ENCODE measurements around the gene TRIM43B.
A peak's percentile ranks its signal among the peaks of the same experiment; 100 is the strongest.
"Not testable (repeated sequence)": the region's sequence is repeated elsewhere in the genome, so short reads cannot be mapped to it uniquely, and the experiment has no call there.

Gene TRIM43B
- 0 reads per million in 9 experiments for total RNA-seq

- not testable (repeated sequence) for H3K4me1 Mint-ChIP-seq (ENCODE audit: low read depth in 2 of 2); H3K27me3 Mint-ChIP-seq; H3K9me3 Mint-ChIP-seq; H3K27ac Mint-ChIP-seq; DNase-seq; H3K36me3 Mint-ChIP-seq (ENCODE audit: insufficient read depth); ATAC-seq (replicated peaks); H3K4me3 Mint-ChIP-seq
Measured at GRCh38 chr2:95484654-95485053, at the start of gene TRIM43B. Gene TRIM43B (minus strand): TSS chr2:95484754. CDS start chr2:95482714, 2,040 bp downstream.

GRCh38 chr2:95531254-95531771, 46.8 kb upstream of the TRIM43B start:
- H3K27ac Mint-ChIP-seq: no peak overlapping the region
- peaks cover 0 to 20% of the 10 kb centered on the region in 2 donors for H3K27me3 Mint-ChIP-seq
- H3K36me3 Mint-ChIP-seq (ENCODE audit: insufficient read depth): no peaks in the 10 kb centered on the region
- no peak overlapping the region for H3K4me3 Mint-ChIP-seq
- peaks cover 0 to 2% of the 10 kb centered on the region in 2 donors for H3K4me1 Mint-ChIP-seq (ENCODE audit: low read depth in 2 of 2)
- no peak for DNase-seq
- ATAC-seq (replicated peaks): no peak
- H3K9me3 Mint-ChIP-seq: no peaks in the 10 kb centered on the region

GRCh38 chr2:95530734-95531133, 46.2 kb upstream of the TRIM43B start:
- peaks cover 0 to 14% of the 10 kb centered on the region in 2 donors for H3K27me3 Mint-ChIP-seq
- H3K9me3 Mint-ChIP-seq: no peaks in the 10 kb centered on the region
- H3K4me1 Mint-ChIP-seq (ENCODE audit: low read depth in 2 of 2): peaks cover 0 to 4% of the 10 kb centered on the region in 2 donors
- ATAC-seq (replicated peaks): no peak
- H3K4me3 Mint-ChIP-seq: no peak overlapping the region
- no peak for DNase-seq
- no peak overlapping the region for H3K27ac Mint-ChIP-seq
- H3K36me3 Mint-ChIP-seq (ENCODE audit: insufficient read depth): peaks cover 3% of the 10 kb centered on the region

- H3K4me1 Mint-ChIP-seq (ENCODE audit: low read depth in 2 of 2): peaks cover 0 to 4% of the 10 kb centered on the region in 2 donors
- ATAC-seq (replicated peaks) (peak; percentile 76), DNase-seq (peak; percentile 7 to 25 (median 9))
- H3K36me3 Mint-ChIP-seq (ENCODE audit: insufficient read depth): peaks cover 8% of the 10 kb centered on the region
- H3K27ac Mint-ChIP-seq: peak overlapping the region in 1 of 2 donors; percentile 67
- peak overlapping the region; percentile 78 to 83 for H3K4me3 Mint-ChIP-seq
- no peaks in the 10 kb centered on the region for H3K9me3 Mint-ChIP-seq
- H3K27me3 Mint-ChIP-seq: peaks cover 0 to 12% of the 10 kb centered on the region in 2 donors
Measured at GRCh38 chr2:95526360-95527341, 42.1 kb upstream of the TRIM43B start.

- Mint-ChIP-seq H3K36me3 (ENCODE audit: insufficient read depth) (peaks cover 8% of the 10 kb centered on the region), H3K9me3 (no peaks in the 10 kb centered on the region), H3K4me3 (peak overlapping the region; percentile 78 to 83), H3K27ac (no peak overlapping the region), H3K4me1 (ENCODE audit: low read depth in 2 of 2) (peaks cover 0 to 4% of the 10 kb centered on the region in 2 donors), H3K27me3 (peaks cover 2 to 6% of the 10 kb centered on the region in 2 donors)
- no peak for ATAC-seq (replicated peaks)
- no peak for DNase-seq
Measured at GRCh38 chr2:95525294-95526035, 40.9 kb upstream of the TRIM43B start.

- Mint-ChIP-seq H3K27ac (no peak overlapping the region), H3K36me3 (ENCODE audit: insufficient read depth) (peaks cover 8% of the 10 kb centered on the region), H3K27me3 (peaks cover 8 to 12% of the 10 kb centered on the region in 2 donors), H3K4me1 (ENCODE audit: low read depth in 2 of 2) (peaks cover 0 to 4% of the 10 kb centered on the region in 2 donors), H3K4me3 (no peak overlapping the region), H3K9me3 (no peaks in the 10 kb centered on the region)
- no peak for DNase-seq
- no peak for ATAC-seq (replicated peaks)
Measured at GRCh38 chr2:95524195-95524594, 39.6 kb upstream of the TRIM43B start.

- Mint-ChIP-seq H3K4me1 (ENCODE audit: low read depth in 2 of 2) (no peaks in the 10 kb centered on the region), H3K36me3 (ENCODE audit: insufficient read depth) (no peaks in the 10 kb centered on the region), H3K9me3 (no peaks in the 10 kb centered on the region), H3K4me3 (no peak overlapping the region), H3K27me3 (peaks cover 8 to 26% of the 10 kb centered on the region in 2 donors), H3K27ac (no peak overlapping the region)
- DNase-seq (no peak), ATAC-seq (replicated peaks) (no peak)
Measured at GRCh38 chr2:95514718-95515117, 30.2 kb upstream of the TRIM43B start.

- not testable (repeated sequence) for DNase-seq; H3K36me3 Mint-ChIP-seq (ENCODE audit: insufficient read depth); ATAC-seq (replicated peaks); H3K4me3 Mint-ChIP-seq; H3K4me1 Mint-ChIP-seq (ENCODE audit: low read depth in 2 of 2); H3K27ac Mint-ChIP-seq; H3K9me3 Mint-ChIP-seq
- peaks cover 5 to 23% of the 10 kb centered on the region in 2 donors for H3K27me3 Mint-ChIP-seq
Measured at GRCh38 chr2:95514226-95514625, 29.7 kb upstream of the TRIM43B start.

- no peaks in the 10 kb centered on the region for H3K9me3 Mint-ChIP-seq
- ATAC-seq (replicated peaks): no peak
- no peak for DNase-seq
- H3K27ac Mint-ChIP-seq: no peak overlapping the region
- no peaks in the 10 kb centered on the region for H3K4me1 Mint-ChIP-seq (ENCODE audit: low read depth in 2 of 2)
- H3K27me3 Mint-ChIP-seq: peaks cover 20 to 22% of the 10 kb centered on the region in 2 donors
- no peaks in the 10 kb centered on the region for H3K36me3 Mint-ChIP-seq (ENCODE audit: insufficient read depth)
- H3K4me3 Mint-ChIP-seq: no peak overlapping the region
Measured at GRCh38 chr2:95509408-95509807, 24.9 kb upstream of the TRIM43B start.

- H3K9me3 Mint-ChIP-seq: no peaks in the 10 kb centered on the region
- no peaks in the 10 kb centered on the region for H3K4me1 Mint-ChIP-seq (ENCODE audit: low read depth in 2 of 2)
- no peak overlapping the region for H3K4me3 Mint-ChIP-seq
- DNase-seq (no peak), ATAC-seq (replicated peaks) (no peak)
- H3K27ac Mint-ChIP-seq: no peak overlapping the region
- peaks cover 20 to 35% of the 10 kb centered on the region in 2 donors for H3K27me3 Mint-ChIP-seq
- no peaks in the 10 kb centered on the region for H3K36me3 Mint-ChIP-seq (ENCODE audit: insufficient read depth)
Measured at GRCh38 chr2:95505222-95505621, 20.7 kb upstream of the TRIM43B start.

- H3K27me3 Mint-ChIP-seq: peaks cover 12 to 25% of the 10 kb centered on the region in 2 donors
- no peaks in the 10 kb centered on the region for H3K9me3 Mint-ChIP-seq
- no peaks in the 10 kb centered on the region for H3K36me3 Mint-ChIP-seq (ENCODE audit: insufficient read depth)
- no peaks in the 10 kb centered on the region for H3K4me1 Mint-ChIP-seq (ENCODE audit: low read depth in 2 of 2)
- no peak overlapping the region for H3K27ac Mint-ChIP-seq
- ATAC-seq (replicated peaks) (no peak), DNase-seq (no peak)
- H3K4me3 Mint-ChIP-seq: no peak overlapping the region
Measured at GRCh38 chr2:95500854-95501253, 16.3 kb upstream of the TRIM43B start.

- H3K4me3 Mint-ChIP-seq; H3K36me3 Mint-ChIP-seq (ENCODE audit: insufficient read depth); H3K9me3 Mint-ChIP-seq; H3K27ac Mint-ChIP-seq; H3K4me1 Mint-ChIP-seq (ENCODE audit: low read depth in 2 of 2); H3K27me3 Mint-ChIP-seq; DNase-seq; ATAC-seq (replicated peaks): not testable (repeated sequence)
Measured at GRCh38 chr2:95492076-95492475, 7.5 kb upstream of the TRIM43B start.

- not testable (repeated sequence) for H3K9me3 Mint-ChIP-seq; DNase-seq; H3K27ac Mint-ChIP-seq; H3K4me3 Mint-ChIP-seq; H3K36me3 Mint-ChIP-seq (ENCODE audit: insufficient read depth); H3K4me1 Mint-ChIP-seq (ENCODE audit: low read depth in 2 of 2); ATAC-seq (replicated peaks); H3K27me3 Mint-ChIP-seq
Measured at GRCh38 chr2:95475025-95475424, 9.5 kb downstream of the TRIM43B start.
